Uterus (tissue), 4 donors: Measurements from ENCODE around the gene PSMC3. TPM values are rescaled to one million over a fixed set of nuclear protein-coding genes. Genes with fewer than 3 reads are reported as not detected.

Experiments
- DNase-seq, 2 donors: peaks; one replicate each; pipeline ENCODE4 v3.0.0-alpha.2; 2019 to 2020
- H3K27ac ChIP-seq, 2 donors: fragments of 200-600 bp; sonication (generic); 1 replicate in 1 of 2; 2 replicates in 1 of 2; pipeline ENCODE4 v1.5.1; 2016 to 2018
- H3K27me3 ChIP-seq, 2 donors: fragments of 200-600 bp; sonication (generic); one replicate each; pipeline ENCODE4 v1.5.1; 2018 to 2019; ENCODE audit warnings: control low read depth in 1 of 2
- H3K36me3 ChIP-seq, 2 donors: fragments of 200-600 bp; sonication (generic); one replicate each; pipeline ENCODE4 v1.5.1; 2019; ENCODE audit warnings: control low read depth in 1 of 2
- H3K4me1 ChIP-seq, 2 donors: fragments of 200-600 bp; sonication (generic); one replicate each; pipeline ENCODE4 v1.5.1; 2018 to 2019; ENCODE audit warnings: control low read depth in 1 of 2
- H3K4me3 ChIP-seq, 2 donors: fragments of 200-600 bp; sonication (generic); 1 replicate in 1 of 2; 2 replicates in 1 of 2; pipeline ENCODE4 v1.5.1; 2018 to 2019; ENCODE audit warnings: mild to moderate bottlenecking in 1 of 2
- H3K9me3 ChIP-seq, 2 donors: fragments of 200-600 bp; sonication (generic); one replicate each; pipeline ENCODE4 v1.5.1; 2019; ENCODE audit warnings: control low read depth in 1 of 2
- CTCF ChIP-seq, 4 experiments: fragments of 200-600 bp in 2 of 4; fragments of 450-650 bp in 2 of 4; sonication (generic) in 2 of 4; IDR thresholded peaks; one replicate each; pipeline ENCODE4 v1.5.1; 2016 to 2019; ENCODE audit warnings: antibody characterized with exemption in 4 of 4, mild to moderate bottlenecking in 2 of 4, moderate library complexity in 1 of 4
- POLR2A ChIP-seq, 2 donors: fragments of 450-650 bp; IDR thresholded peaks; one replicate each; pipeline ENCODE4 v1.6.1; 2016; ENCODE audit warnings: antibody characterized with exemption in 2 of 2, mild to moderate bottlenecking in 1 of 2, moderate library complexity in 1 of 2
- intact Hi-C: fragments of 100-400 bp; cut with DNase I; formaldehyde crosslinking; loops from one replicate; pipeline ENCODE4 v1.15.1; 2023; ENCODE audit warnings: low total_unique reads
- total RNA-seq, 4 donors: library from RNA; depleted of rRNA in 3 of 4; stranded (reverse); fragments of >200 nt in 3 of 4; gene quantifications; one replicate each; pipeline versions ENCODE4 v1.1.0 to v1.2.4, GENCODE V29; 2014 to 2023
- donor health status: DM: yes; HTN: yes; CAD: no.

The PSMC3 gene
- total RNA-seq, 4 donors from 2014 or later, result 43.8 to 161 (median 96.2) TPM

GRCh38 chr11:47393163-47394049 is 32.8 kb downstream of the PSMC3 start:
- H3K36me3 ChIP-seq, result no peaks in the 10 kb centered on the region
- no peaks in the 10 kb centered on the region for H3K9me3 ChIP-seq
- no peak overlapping the region for H3K4me3 ChIP-seq
- intact Hi-C loops, result no loop called here
- peak overlapping the region in 1 of 2 donors; percentile 85 for H3K27ac ChIP-seq
- H3K27me3 ChIP-seq, result no peaks in the 10 kb centered on the region
- H3K4me1 ChIP-seq, result no peaks in the 10 kb centered on the region
- TF ChIP-seq POLR2A (IDR thresholded peaks at IDR 0.05) (no peak), CTCF (IDR thresholded peaks at IDR 0.05) (no peak)
- no peak for DNase-seq

GRCh38 chr11:47392546-47393162 is 33.6 kb downstream of the PSMC3 start:
- Histone ChIP-seq H3K4me1 (no peaks in the 10 kb centered on the region), H3K4me3 (no peak overlapping the region), H3K27me3 (no peaks in the 10 kb centered on the region), H3K36me3 (no peaks in the 10 kb centered on the region), H3K9me3 (no peaks in the 10 kb centered on the region), H3K27ac (no peak overlapping the region)
- TF ChIP-seq CTCF (IDR thresholded peaks at IDR 0.05) (no peak), POLR2A (IDR thresholded peaks at IDR 0.05) (no peak)
- intact Hi-C loops, result no loop called here
- no peak for DNase-seq

GRCh38 chr11:47391711-47392432 is 34.4 kb downstream of the PSMC3 start:
- TF ChIP-seq CTCF (IDR thresholded peaks at IDR 0.05), result no peak
- TF ChIP-seq POLR2A (IDR thresholded peaks at IDR 0.05), result no peak
- DNase-seq, result no peak
- H3K27me3 ChIP-seq, result no peaks in the 10 kb centered on the region
- no peaks in the 10 kb centered on the region for H3K9me3 ChIP-seq
- no peak overlapping the region for H3K27ac ChIP-seq
- H3K36me3 ChIP-seq, result no peaks in the 10 kb centered on the region
- intact Hi-C loops, result no loop called here
- H3K4me1 ChIP-seq, result no peaks in the 10 kb centered on the region
- no peak overlapping the region for H3K4me3 ChIP-seq

GRCh38 chr11:47391077-47391583 is 35.1 kb downstream of the PSMC3 start:
- Histone ChIP-seq H3K36me3 (no peaks in the 10 kb centered on the region), H3K4me1 (no peaks in the 10 kb centered on the region), H3K4me3 (no peak overlapping the region), H3K27me3 (no peaks in the 10 kb centered on the region), H3K9me3 (no peaks in the 10 kb centered on the region), H3K27ac (no peak overlapping the region)
- no peak for TF ChIP-seq POLR2A (IDR thresholded peaks at IDR 0.05)
- TF ChIP-seq CTCF (IDR thresholded peaks at IDR 0.05), result no peak
- intact Hi-C loops, result no loop called here
- no peak for DNase-seq
